Fibroblast of pulmonary artery (primary cell): ENCODE results near the gene OR4D2.
"Not testable (repeated sequence)": the region's sequence is repeated elsewhere in the genome, so short reads cannot be mapped to it uniquely, and the experiment has no call there.

Source experiments
- DNase-seq: peaks from one replicate; pipeline ENCODE4 v3.0.0-alpha.2; 2010; ENCODE audit warnings: low read depth
- H3K4me3 ChIP-seq: replicated peaks from 2 replicates; pipeline ENCODE4 v1.5.1; 2011; ENCODE audit warnings: low read depth, mild to moderate bottlenecking, control low read depth, low read length, moderate library complexity
- TF ChIP-seq, protein P1 (sequence below): IDR thresholded peaks from 2 replicates; pipeline ENCODE4 v1.5.1; 2011; ENCODE audit warnings: mild to moderate bottlenecking, control low read depth, low read length, inconsistent platforms; ENCODE audit errors: missing control alignments

Gene OR4D2

DNA sequence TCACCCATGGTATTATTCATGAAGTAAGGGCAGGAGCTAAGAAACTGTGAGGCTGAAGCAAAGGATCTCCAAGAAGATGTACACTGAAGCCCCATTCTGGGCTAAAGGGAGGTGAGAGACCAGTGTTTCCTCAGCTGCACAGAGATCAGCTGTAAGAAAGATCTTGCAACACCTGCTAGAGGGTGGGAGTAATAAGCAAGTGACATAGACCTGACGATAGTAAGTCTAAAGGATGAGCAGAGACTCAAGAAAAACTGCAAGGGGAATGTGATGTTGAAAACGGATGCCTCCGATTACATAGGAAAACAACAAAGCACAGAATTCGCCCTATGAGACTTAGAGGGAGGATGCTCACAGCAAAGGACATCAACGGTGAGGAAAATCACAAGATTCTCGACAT, at the start of gene OR4D2:
Gene OR4D2, plus strand, starts transcription at position 301 of the 400 bp plus-strand sequence. CDS start 2,674 bp downstream, outside the sequence.
- H3K4me3 ChIP-seq = no peak within 1 kb of the TSS
- TF ChIP-seq, protein P1, sequence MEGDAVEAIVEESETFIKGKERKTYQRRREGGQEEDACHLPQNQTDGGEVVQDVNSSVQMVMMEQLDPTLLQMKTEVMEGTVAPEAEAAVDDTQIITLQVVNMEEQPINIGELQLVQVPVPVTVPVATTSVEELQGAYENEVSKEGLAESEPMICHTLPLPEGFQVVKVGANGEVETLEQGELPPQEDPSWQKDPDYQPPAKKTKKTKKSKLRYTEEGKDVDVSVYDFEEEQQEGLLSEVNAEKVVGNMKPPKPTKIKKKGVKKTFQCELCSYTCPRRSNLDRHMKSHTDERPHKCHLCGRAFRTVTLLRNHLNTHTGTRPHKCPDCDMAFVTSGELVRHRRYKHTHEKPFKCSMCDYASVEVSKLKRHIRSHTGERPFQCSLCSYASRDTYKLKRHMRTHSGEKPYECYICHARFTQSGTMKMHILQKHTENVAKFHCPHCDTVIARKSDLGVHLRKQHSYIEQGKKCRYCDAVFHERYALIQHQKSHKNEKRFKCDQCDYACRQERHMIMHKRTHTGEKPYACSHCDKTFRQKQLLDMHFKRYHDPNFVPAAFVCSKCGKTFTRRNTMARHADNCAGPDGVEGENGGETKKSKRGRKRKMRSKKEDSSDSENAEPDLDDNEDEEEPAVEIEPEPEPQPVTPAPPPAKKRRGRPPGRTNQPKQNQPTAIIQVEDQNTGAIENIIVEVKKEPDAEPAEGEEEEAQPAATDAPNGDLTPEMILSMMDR = no peak

DNA sequence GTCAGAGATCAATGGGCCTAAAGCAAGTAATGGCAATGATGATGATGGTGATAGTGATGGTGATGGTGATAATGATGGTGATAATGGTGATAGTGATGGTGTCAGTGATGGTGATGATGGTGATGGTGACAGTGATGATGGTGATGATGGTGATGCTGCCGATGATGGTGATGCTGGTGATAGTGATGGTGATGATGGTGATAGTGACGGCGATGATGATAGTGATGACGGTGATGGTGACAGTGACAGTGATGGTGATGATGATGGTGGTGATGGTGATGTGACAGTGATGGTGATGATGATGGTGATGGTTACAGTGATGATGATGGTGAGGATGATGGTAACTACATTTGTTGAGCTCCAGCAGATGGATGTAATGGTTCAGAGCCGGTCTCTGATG, 49.4 kb upstream of the OR4D2 start:
- no peak for DNase-seq
- H3K4me3 ChIP-seq = no peak overlapping the region
- TF ChIP-seq, protein P1 = no peak

More for the DNA sequence above, at the start of gene OR4D2:
- no peak for DNase-seq

DNA sequence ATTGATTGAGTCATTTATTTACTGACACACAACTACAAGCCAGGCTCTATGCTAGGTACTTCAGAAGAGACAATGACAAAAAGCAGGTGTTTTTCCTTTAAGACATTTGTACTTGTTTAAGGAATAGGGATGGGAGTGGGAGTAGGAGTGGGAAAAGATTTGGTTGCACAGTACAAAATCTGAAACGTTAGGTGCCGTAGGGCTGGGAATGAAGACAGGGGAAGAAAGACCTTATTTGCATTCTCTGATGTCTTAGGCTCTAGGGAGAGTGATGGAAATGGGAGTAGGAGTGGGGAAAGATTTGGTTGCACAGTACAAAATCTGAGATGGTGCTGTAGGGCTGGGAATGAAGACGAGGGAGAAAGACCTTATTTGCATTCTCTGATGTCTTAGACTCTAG, 47.3 kb upstream of the OR4D2 start:
- no peak for DNase-seq
- H3K4me3 ChIP-seq = no peak overlapping the region
- TF ChIP-seq, protein P1 = no peak

DNA sequence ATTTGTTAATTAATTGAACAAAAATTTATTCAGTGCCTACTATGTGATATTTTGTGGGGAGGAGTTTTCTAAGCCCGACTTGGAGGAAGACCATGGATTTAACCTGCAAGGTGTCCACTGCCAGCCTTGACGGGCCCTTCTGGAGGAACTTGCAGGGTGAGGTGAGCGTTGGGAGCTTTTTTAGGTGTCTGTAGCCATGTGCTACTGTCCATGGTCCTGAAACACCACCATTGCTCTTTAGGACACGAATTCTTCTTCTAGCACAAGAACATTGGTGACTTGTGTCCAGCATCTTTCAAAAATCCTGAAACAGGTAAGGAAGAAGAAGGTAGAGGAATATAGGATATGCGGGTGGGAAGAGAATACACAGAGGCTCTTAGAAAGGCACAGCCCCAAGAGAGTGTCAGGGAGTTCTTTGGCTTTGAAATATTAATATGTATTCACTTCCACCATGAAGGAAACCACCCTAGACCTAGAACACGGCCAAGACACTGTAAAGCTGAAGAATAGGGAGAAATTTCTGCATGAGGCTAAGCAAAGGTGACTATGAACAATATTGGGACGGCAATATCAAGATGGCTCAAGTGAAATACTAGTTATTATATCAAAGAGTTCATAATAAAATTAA, 46.5 kb upstream of the OR4D2 start:
- TF ChIP-seq, protein P1 = no peak
- no peak overlapping the region for H3K4me3 ChIP-seq
- peak; percentile 79 for DNase-seq

DNA sequence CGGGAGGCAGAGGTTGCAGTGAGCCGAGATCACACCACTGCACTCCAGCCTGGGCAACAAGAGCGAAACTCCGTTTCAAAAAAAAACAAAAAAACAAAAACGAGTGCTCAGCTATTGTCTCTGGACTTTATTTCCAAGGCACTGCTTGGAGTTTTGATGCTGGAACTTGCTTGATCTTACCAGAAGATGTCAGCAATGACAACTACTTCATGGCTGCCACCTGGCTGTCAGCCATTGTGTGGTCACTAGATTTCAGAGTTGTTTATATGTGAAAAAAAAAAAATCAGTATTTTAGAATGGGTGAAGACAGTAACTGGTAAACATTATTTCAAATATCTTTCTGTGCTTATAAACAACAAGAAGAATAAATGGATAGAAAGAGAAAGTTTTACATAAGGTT, 44.9 kb upstream of the OR4D2 start:
- peak; percentile 39 for DNase-seq
- H3K4me3 ChIP-seq = no peak overlapping the region
- TF ChIP-seq, protein P1 = peak; percentile 11

DNA sequence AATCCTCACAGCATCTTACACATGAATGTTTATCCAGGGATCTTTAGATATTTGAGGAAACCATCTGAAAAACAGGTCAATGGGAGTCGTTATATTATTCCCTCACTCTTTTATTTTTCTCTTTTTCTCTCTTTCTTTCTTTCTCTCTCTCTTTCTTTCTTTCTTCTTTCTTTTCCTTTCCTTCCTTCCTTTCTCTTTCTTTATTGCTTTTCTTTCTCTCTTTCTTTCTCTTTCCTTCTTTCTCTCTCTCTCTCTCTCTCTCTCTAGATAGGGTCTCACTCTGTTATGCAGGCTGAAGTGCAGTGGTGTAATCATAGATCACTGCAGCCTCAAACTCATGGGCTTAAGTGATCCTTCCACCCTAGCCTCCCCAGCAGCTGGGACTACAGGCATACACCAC, 38.9 kb upstream of the OR4D2 start:
- DNase-seq = no peak
- TF ChIP-seq, protein P1 = no peak
- H3K4me3 ChIP-seq = no peak overlapping the region

DNA sequence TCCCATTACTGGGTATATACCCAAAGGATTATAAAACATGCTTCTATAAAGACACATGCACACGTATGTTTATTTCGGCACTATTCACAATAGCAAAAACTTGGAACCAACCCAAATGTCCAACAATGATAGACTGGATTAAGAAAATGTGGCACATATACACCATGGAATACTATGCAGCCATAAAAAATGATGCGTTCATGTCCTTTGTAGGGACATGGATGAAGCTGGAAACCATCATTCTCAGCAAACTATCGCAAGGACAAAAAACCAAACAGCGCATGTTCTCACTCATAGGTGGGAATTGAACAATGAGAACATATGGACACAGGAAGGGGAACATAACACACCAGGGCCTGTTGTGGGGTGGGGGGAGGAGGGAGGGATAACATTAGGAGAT, 34.1 kb upstream of the OR4D2 start:
- not testable (repeated sequence) for DNase-seq, H3K4me3 ChIP-seq
